HEK293T (cell line): Measurements from ENCODE around the gene REXO5.

Experiments used
- CTCF ChIA-PET: fragments of 350-600 bp; formaldehyde crosslinking; extraction: SDS; loops from one replicate; lab custom pipeline; 2021; ENCODE audit warnings: antibody characterized with exemption, inconsistent platforms; lab: Yijun Ruan, JAX
- POLR2A ChIA-PET: fragments of 350-600 bp; formaldehyde crosslinking; extraction: SDS; loops from one replicate; lab custom pipeline; 2020; ENCODE audit warnings: antibody characterized with exemption, inconsistent platforms; lab: Yijun Ruan, JAX
- DNase-seq: peaks from one replicate; pipeline ENCODE4 v3.0.0; 2012; ENCODE audit warnings: mixed read lengths; ENCODE audit errors: extremely low spot score
- ARNT ChIP-seq: fragments of 450-650 bp; IDR thresholded peaks from 2 replicates; pipeline ENCODE4 v1.6.1; 2017; ENCODE audit warnings: mild to moderate bottlenecking
- BHLHE40 ChIP-seq: fragments of 450-650 bp; IDR thresholded peaks from 2 replicates; pipeline ENCODE4 v1.6.1; 2016; ENCODE audit warnings: mild to moderate bottlenecking, moderate library complexity, borderline replicate concordance
- CTBP1 ChIP-seq: fragments of 450-650 bp; IDR thresholded peaks from 2 replicates; pipeline ENCODE4 v1.6.1; 2016; ENCODE audit warnings: borderline replicate concordance
- ELF4 ChIP-seq: fragments of 450-650 bp; IDR thresholded peaks from 2 replicates; pipeline ENCODE4 v1.6.1; 2017; ENCODE audit warnings: antibody characterized with exemption
- FOXA1 ChIP-seq: fragments of 450-650 bp; IDR thresholded peaks from 2 replicates; pipeline ENCODE4 v1.6.1; 2016; ENCODE audit warnings: mild to moderate bottlenecking
- FOXK2 ChIP-seq: fragments of 450-650 bp; IDR thresholded peaks from 2 replicates; pipeline ENCODE4 v1.6.1; 2016; ENCODE audit warnings: mild to moderate bottlenecking
- FOXM1 ChIP-seq: fragments of 450-650 bp; IDR thresholded peaks from 2 replicates; pipeline ENCODE4 v1.6.1; 2017; ENCODE audit warnings: mild to moderate bottlenecking, borderline replicate concordance
- HDGF ChIP-seq: fragments of 450-650 bp; IDR thresholded peaks from 2 replicates; pipeline ENCODE4 v1.6.1; 2017; ENCODE audit warnings: antibody characterized with exemption, borderline replicate concordance
- L3MBTL2 ChIP-seq: fragments of 450-650 bp; conservative IDR thresholded peaks from 2 replicates; pipeline ENCODE4 v1.6.1; 2016; ENCODE audit warnings: mild to moderate bottlenecking
- LEF1 ChIP-seq: fragments of 450-650 bp; IDR thresholded peaks from 2 replicates; pipeline ENCODE4 v1.6.1; 2017; ENCODE audit warnings: mild to moderate bottlenecking, borderline replicate concordance
- NFRKB ChIP-seq: fragments of 450-650 bp; IDR thresholded peaks from 2 replicates; pipeline ENCODE4 v1.6.1; 2016; ENCODE audit warnings: mild to moderate bottlenecking, moderate library complexity
- SP1 ChIP-seq: fragments of 450-650 bp; IDR thresholded peaks from 2 replicates; pipeline ENCODE4 v1.6.1; 2017
- SUZ12 ChIP-seq: fragments of 450-650 bp; IDR thresholded peaks from 2 replicates; pipeline ENCODE4 v1.6.1; 2016; ENCODE audit warnings: mild to moderate bottlenecking
- TARDBP ChIP-seq: fragments of 450-650 bp; IDR thresholded peaks from 2 replicates; pipeline ENCODE4 v1.6.1; 2016
- ZNF384 ChIP-seq: fragments of 450-650 bp; IDR thresholded peaks from 2 replicates; pipeline ENCODE4 v1.6.1; 2016
- TF ChIP-seq, protein P1 (sequence below): fragments of 450-650 bp; IDR thresholded peaks from 2 replicates; pipeline ENCODE4 v1.6.1; 2016

Gene REXO5

DNA sequence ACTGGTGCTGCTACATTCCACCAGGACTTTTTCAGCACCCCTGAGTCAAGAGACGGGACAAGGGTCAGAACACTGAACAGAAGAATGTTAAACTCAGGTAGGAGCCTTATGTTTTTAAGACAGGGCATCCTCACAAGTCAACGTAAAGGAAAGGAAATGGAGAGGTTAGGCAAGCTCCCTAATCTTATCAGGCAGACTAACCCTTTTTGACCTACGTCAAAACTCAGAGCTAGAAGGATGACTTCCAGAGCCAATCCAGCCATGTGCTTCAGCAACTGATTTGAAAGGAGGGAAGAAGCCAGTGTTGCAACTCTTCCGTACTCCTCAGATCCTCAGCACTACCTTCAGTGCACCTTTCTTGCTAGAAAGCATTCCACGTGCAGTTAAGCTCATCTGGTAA, 46.8 kb downstream of the REXO5 start:
- ChIA-PET POLR2A (interaction anchor here (1.1 kb wide), 1 partner anchor 47 kb away, joined by 4 read pairs; the partner anchor contains the start of genes DCUN1D3 and LYRM1), CTCF (no interaction called here)
- no peak for TF ChIP-seq SP1
- no peak for TF ChIP-seq FOXM1
- TF ChIP-seq ARNT = no peak
- TF ChIP-seq, protein P1, sequence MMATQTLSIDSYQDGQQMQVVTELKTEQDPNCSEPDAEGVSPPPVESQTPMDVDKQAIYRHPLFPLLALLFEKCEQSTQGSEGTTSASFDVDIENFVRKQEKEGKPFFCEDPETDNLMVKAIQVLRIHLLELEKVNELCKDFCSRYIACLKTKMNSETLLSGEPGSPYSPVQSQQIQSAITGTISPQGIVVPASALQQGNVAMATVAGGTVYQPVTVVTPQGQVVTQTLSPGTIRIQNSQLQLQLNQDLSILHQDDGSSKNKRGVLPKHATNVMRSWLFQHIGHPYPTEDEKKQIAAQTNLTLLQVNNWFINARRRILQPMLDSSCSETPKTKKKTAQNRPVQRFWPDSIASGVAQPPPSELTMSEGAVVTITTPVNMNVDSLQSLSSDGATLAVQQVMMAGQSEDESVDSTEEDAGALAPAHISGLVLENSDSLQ = no peak
- no peak for TF ChIP-seq ZNF384
- no peak for TF ChIP-seq BHLHE40
- TF ChIP-seq HDGF = no peak
- no peak for TF ChIP-seq CTBP1
- TF ChIP-seq FOXA1 = no peak
- no peak for TF ChIP-seq NFRKB
- no peak for TF ChIP-seq TARDBP
- no peak for TF ChIP-seq SUZ12
- TF ChIP-seq LEF1 = no peak
- no peak for TF ChIP-seq ELF4
- TF ChIP-seq L3MBTL2 = no peak
- no peak for DNase-seq

DNA sequence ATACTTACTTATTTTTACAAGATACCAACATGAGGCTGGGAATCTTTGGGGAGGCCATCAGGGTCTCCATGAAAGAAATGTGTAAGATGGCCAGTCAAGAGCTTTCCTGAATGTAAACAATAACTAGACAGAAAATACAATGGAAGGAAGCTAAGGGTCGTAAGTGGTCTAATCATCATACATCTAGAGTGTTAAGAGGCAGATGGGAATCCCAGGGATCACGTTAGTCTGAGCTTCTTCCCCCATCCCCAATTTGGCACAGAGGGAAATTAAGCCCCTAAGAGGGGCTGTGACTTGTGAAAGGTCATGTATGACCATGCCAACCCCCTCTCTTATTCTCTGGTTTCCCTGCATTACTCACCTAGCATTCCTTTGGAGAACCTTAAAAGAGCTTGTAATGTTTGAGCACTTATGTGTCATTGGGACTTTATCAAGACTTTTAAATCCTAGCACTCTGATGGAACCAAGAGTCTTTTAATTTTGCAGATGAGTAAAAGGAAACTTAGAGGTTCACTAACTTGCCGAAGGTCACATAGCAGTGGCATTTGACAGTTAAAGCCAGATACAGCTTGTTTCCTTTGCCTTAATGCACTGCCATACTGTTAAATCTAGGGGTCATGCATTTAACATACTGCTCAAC, 47.8 kb downstream of the REXO5 start:
- ChIA-PET POLR2A (interaction anchor here (1.1 kb wide), 1 partner anchor 46 kb away, joined by 4 read pairs; the partner anchor contains the start of genes DCUN1D3 and LYRM1), CTCF (no interaction called here)
- no peak for TF ChIP-seq SP1
- TF ChIP-seq CTBP1 = no peak
- TF ChIP-seq L3MBTL2 = no peak
- no peak for TF ChIP-seq NFRKB
- no peak for TF ChIP-seq LEF1
- no peak for TF ChIP-seq BHLHE40
- no peak for DNase-seq

DNA sequence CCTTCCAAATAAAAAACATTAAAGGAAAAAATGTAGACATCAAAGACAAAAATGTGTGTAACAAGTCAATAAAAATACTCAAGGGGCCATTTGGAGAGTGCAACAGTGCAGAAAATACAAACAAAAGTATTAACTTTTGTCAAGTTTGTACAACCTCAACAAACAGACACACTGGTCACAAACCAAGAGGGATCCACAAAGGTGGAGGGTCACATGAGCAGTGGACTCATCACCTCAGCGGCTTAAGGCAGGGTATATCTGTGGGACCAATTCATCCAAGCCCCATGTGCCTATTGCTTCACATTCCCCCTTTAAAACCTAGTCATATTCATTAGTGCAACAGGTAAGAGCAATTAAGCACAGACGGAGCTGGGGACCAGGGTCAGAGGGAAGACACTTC, 48.6 kb downstream of the REXO5 start:
- POLR2A ChIA-PET = no interaction called here
- CTCF ChIA-PET = interaction anchor here (0.6 kb wide), 1 partner anchor 276 kb away, joined by 4 read pairs; no protein-coding TSS in a partner anchor
- TF ChIP-seq L3MBTL2 = no peak
- TF ChIP-seq ZNF384 = no peak
- TF ChIP-seq, protein P1 = no peak
- no peak for TF ChIP-seq SUZ12
- TF ChIP-seq TARDBP = no peak
- no peak for TF ChIP-seq ARNT
- no peak for TF ChIP-seq FOXK2
- no peak for TF ChIP-seq FOXA1
- no peak for TF ChIP-seq ELF4
- TF ChIP-seq CTBP1 = no peak
- TF ChIP-seq FOXM1 = no peak
- no peak for TF ChIP-seq LEF1
- TF ChIP-seq SP1 = no peak
- no peak for TF ChIP-seq HDGF
- TF ChIP-seq BHLHE40 = no peak
- TF ChIP-seq NFRKB = no peak
- no peak for DNase-seq

DNA sequence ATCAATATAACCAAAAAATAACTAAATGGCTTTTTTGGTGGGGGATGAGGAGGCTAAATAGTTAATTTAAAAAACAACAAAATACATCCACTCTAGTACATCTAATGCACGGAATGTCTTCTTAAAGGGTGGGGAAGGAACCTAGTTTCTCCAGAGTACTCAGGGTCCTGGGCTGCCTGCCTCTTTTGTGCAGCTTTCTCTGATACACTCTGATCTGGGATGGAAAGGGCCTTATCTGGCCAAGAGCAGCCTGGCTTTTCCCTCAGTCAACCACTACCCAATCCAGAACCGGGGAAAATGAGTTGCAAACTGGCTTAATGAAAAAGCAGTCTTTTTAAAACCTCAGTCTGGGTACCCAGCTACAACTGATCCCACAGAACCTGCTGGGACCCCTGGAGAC, 51.0 kb downstream of the REXO5 start:
- TF ChIP-seq CTBP1 = no peak
- TF ChIP-seq SP1 = no peak
- no peak for TF ChIP-seq TARDBP
- TF ChIP-seq ARNT = no peak
- no peak for TF ChIP-seq FOXM1
- TF ChIP-seq ELF4 = no peak
- TF ChIP-seq, protein P1 = no peak

DNA sequence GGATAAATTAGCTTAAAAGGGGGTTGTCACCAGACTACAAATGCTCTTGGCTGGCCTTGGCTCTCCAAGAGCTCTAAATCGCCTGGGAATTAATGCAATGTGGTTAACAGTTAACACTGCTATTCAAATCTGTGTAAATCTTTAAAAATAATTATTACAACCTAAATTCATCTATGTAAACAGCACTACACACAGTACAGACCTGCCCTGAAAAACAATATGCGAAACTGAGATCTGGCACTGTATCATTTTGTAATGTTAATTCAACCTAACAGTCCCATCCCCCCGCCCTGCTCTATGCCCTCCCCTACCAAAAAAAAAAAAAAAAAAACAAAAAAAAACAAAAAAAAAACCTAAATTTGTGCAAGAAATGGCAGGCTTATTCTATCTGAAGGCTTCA, 52.9 kb downstream of the REXO5 start:
- ChIA-PET CTCF (no interaction called here), POLR2A (no interaction called here)
- no peak for DNase-seq
- no peak for TF ChIP-seq LEF1
- TF ChIP-seq FOXM1 = no peak
- TF ChIP-seq FOXA1 = no peak
- no peak for TF ChIP-seq TARDBP
- no peak for TF ChIP-seq SUZ12
- TF ChIP-seq CTBP1 = no peak
- TF ChIP-seq BHLHE40 = no peak
- no peak for TF ChIP-seq ARNT
- TF ChIP-seq SP1 = no peak
- TF ChIP-seq, protein P1 = no peak

More for the DNA sequence above, 51.0 kb downstream of the REXO5 start:
- CTCF ChIA-PET = no interaction called here
- DNase-seq = no peak
- POLR2A ChIA-PET = no interaction called here

DNA sequence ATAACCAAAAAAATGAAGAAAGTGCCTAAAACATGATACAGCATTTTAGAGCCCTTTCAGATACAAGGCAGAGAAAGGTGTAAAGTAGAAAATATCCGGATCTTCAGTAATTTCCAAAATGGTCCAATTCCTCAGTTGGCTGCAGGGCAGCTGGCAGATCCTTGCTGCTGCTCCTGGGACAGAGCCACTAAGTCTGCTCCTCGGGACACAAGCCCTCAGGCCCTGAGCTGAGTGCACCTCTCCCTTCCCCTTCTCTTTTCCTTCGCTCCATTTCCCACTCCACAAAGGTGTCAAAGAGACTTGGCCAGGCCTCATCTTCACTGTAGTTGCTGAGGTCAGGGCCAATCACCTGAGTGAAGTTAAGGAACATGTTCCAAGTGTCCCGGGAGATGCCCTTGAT, 53.4 kb downstream of the REXO5 start:
- DNase-seq = no peak
- ChIA-PET CTCF (no interaction called here), POLR2A (no interaction called here)
- TF ChIP-seq NFRKB = no peak
- TF ChIP-seq L3MBTL2 = no peak
- no peak for TF ChIP-seq TARDBP
- no peak for TF ChIP-seq SP1
- TF ChIP-seq HDGF = no peak
- TF ChIP-seq FOXK2 = no peak
- no peak for TF ChIP-seq ZNF384
- TF ChIP-seq LEF1 = no peak
- no peak for TF ChIP-seq SUZ12
- TF ChIP-seq ARNT = no peak
- no peak for TF ChIP-seq BHLHE40
- no peak for TF ChIP-seq ELF4
- TF ChIP-seq FOXA1 = no peak
- no peak for TF ChIP-seq CTBP1
- no peak for TF ChIP-seq FOXM1
- TF ChIP-seq, protein P1 = no peak
